ENCODE data around the gene SWAP70.
"Not testable (repeated sequence)": the region's sequence is repeated elsewhere in the genome, so short reads cannot be mapped to it uniquely, and the experiment has no call there.

Gene SWAP70

DNA sequence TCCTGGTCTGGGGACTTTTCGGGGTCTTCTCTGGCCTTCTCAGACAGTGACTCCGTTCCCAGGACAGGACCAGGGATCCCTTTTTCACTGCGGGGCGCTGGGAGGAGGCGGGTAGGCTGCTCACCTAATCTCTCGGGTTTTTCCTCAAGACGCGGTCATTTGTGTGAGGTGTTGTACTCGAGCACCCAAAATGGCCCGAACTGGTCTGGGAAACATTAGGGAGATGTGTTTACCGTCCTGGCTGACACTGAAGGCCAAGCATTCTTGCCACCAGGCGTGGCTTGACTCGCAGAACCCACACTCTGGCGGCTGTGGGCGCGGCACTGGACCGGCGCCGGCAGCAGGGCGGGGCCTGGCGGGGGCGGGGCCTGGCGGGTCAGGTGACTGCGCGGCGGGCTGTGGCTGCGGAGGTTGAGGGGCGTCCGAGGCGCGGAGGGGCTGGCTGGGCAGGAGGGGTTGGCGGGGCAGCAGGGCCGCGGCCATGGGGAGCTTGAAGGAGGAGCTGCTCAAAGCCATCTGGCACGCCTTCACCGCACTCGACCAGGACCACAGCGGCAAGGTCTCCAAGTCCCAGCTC lies at the start of gene SWAP70:
Gene SWAP70, plus strand, starts transcription at position 379 of the 577 bp plus-strand sequence. Its CDS starts 103 bp downstream, at position 482.
- peak; percentile 77 for DNase-seq

DNA sequence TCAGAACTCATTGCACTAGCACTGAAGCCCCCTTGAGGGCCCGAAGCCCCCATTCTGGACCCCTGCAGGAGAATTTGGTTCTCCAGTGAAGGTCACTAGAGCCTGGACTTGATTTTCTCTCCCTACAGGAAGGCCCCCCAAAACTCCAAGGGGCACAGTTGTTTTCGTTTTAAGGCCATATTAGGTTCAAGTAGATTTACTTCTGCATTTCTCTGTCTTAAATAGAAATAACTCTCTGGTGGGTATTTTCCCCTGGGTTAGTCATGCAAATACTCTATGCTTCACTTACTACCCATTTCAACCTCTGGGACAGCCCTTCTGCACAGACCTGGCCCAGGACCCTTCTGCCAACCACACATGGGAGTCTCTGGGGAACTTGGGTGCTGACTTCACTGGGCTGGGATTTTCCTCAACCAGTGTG lies 48.8 kb upstream of the SWAP70 start:
- DNase-seq: peak; percentile 7

DNA sequence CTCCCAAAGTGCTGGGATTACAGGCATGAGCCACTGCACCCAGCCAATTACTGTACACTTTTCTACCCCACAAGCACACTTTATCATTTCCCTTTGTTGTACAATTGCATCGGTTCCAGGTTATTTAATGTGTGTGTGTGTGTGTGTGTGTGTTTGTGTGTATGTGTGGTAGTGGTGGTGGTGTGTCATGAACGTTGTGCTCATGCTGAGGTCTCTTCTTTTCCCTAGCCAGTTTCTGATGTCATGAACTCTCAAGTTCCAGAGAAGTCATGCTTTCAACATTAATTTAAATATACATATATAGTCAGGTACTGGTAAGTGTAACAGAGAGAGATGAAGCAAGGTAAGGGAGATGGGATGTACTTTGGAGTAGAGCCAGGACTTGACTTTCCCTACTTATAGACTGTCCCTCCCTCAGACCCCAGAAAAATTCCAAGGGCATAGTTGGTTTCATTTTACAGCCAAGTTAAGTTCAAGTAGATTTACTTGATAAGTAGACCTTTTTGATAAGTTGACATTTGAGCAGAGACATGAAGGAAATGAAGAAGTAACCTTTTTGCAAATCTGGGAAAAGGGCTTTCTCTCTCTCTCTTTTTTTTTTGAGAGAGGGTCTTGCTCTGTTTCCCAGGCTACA lies 47.7 kb upstream of the SWAP70 start:
- DNase-seq: no peak

DNA sequence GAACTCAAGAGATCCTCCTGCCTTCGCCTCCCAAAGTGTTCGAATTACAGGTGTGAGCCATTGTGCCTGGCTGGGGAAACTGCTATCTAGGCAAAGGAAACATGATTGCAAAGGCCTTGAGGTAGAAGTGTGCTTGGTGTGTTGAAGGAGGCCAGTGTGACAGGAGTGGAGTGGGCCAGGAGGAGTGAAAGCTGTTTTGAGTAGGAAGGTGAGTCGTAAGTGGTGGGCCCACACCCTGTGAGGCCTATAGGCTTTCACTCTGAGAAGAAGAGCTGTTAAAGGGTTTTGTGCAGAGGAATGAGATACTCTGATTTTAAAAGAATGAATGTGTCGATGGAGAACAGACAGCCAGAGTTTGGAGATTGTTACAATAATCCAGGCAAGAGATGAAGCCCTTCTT lies 47.0 kb upstream of the SWAP70 start:
- no peak for DNase-seq

DNA sequence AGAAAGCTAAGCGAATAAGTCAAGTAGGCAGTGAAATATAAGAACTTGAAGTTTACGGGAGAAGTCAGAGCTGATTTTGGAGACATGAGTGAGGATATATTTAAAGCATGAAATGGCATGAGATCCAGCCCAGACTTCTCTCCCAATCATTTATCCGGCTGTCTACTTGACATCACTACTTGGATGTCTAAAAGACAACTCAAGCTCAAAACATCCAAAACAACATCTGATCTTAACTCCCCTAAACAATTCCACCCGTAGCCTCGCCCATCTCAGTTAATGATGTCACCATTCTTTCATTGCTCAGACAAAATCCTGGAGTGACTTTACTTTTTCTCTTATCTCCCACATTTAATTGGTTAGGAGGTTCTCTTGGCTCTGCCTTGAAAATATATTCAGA lies 45.9 kb upstream of the SWAP70 start:
- DNase-seq: no peak

DNA sequence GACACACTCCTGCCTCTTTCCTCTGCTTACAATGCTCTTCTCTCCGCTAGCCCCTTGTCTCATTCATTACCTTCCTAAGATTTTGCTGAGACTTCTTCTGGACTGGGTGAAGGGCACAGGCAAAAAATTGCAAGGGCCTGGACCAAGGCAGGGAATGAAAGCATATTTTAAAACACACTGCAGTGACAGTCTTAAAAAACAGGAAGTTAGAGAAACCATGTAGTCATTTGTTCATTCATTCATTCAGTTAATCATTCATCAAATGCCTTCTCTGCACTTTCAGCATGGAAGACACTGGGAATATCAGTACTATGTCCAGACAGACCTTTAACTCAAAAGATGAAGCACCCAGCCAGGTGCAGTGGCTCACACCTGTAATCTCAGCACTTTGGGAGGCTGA lies 44.9 kb upstream of the SWAP70 start:
- DNase-seq: no peak

DNA sequence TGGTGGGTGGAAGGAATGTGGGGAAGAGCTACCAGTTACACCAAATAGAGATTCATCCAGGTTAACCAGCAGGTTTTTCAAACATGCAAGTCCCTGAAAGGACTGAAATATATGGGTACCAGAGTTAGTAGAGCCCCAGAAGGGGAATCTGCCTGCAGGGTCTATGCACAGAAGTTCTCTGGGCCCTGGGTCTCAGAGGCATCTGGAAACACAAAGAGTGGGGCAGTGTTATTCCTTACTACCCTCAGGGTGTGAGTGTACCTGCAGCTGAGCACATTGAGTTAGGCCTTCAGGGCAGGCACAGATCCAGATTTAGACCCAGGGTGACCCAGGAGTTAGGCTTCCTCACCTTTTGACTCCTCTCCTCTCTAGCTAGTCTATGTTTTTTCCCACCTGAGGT lies 43.9 kb upstream of the SWAP70 start:
- DNase-seq: no peak

DNA sequence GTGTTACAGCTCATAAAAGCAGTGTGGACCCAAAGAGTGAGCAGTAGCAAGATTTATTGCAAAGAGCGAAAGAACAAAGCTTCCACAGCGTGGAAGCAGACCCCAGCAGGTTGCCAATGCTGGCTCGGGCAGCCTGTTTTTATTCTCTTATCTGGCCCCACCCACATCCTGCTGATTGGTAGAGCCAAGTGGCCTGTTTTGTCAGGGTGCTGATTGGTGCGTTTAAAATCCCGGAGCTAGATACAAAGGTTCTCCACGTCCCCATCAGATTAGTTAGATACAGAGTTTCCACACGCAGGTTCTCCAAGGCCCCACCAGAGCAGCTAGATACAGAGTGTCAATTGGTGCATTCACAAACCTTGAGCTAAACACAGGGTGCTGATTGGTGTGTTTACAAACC lies 41.5 kb upstream of the SWAP70 start:
- not testable (repeated sequence) for DNase-seq

DNA sequence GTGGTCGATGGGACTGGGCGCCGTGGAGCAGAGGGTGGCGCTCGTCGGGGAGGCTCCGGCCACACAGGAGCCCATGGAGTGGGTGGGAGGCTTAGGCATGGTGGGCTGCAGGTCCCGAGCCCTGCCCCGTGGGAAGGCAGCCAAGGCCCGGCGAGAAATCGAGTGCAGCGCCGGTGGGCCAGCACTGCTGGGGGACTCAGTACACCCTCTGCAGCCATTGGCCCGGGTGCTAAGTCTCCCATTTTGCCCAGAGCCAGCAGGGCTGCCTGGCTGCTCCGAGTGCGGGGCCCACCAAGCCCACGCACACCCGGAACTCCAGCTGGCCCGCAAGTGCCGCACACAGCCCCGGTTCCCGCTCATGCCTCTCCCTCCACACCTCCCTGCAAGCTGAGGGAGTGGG lies 40.8 kb upstream of the SWAP70 start:
- DNase-seq: not testable (repeated sequence)

DNA sequence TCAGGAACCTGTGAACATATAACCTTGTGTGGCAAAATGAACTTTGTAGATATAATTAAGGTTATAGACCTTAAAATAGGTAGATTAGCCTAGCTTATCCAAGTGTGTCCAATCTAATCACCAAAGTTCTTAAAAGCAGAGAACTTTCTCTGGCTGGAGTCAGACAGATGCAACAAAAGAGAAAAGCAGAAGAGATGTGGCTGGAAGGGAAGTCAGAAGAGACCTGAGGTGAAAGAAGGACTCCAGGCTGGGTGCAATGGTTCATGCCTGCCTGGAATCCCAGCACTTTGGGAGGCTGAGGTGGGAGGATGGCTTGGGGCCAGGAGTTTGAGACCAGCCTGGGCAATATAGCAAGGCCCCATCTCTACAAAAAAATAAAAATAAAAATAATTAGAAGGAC lies 39.4 kb upstream of the SWAP70 start:
- no peak for DNase-seq

DNA sequence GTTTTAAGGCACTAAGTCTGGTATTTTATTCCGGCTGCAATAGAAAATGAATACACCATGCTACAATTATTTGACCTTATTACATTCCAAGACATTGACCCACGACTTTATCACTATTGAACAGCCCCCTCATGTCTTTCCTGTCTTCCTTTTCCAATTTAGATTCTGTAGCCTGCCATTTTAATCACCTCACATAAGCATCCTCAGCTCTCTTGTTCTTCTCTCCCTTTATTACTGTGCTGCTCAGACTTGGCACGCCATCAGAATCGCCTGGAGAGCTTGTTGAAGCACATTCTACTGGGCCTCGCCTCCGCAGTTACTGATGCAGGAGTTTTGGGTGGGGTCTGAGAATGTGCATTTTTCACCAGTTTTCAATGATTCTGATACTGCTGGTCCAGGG lies 38.7 kb upstream of the SWAP70 start:
- no peak for DNase-seq

DNA sequence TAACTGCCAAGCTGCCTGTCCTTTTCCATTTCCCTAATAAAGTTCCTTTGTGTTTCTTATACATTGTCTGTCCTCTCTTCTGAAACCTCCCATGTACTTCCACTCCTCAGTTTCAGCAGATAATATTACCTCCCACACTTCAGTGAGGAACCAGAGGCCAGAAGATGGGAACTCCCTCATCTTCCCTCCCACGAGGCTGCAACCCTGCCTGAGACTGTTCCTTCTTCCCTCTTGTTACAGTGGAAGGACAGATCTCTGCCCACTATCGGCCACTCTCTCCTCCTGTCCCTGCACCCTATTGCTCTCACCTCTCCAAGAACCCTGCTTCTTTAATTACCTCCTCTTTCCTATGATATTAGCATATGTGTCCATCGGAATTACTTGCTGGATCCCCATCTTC lies 38.1 kb upstream of the SWAP70 start:
- DNase-seq: no peak

DNA sequence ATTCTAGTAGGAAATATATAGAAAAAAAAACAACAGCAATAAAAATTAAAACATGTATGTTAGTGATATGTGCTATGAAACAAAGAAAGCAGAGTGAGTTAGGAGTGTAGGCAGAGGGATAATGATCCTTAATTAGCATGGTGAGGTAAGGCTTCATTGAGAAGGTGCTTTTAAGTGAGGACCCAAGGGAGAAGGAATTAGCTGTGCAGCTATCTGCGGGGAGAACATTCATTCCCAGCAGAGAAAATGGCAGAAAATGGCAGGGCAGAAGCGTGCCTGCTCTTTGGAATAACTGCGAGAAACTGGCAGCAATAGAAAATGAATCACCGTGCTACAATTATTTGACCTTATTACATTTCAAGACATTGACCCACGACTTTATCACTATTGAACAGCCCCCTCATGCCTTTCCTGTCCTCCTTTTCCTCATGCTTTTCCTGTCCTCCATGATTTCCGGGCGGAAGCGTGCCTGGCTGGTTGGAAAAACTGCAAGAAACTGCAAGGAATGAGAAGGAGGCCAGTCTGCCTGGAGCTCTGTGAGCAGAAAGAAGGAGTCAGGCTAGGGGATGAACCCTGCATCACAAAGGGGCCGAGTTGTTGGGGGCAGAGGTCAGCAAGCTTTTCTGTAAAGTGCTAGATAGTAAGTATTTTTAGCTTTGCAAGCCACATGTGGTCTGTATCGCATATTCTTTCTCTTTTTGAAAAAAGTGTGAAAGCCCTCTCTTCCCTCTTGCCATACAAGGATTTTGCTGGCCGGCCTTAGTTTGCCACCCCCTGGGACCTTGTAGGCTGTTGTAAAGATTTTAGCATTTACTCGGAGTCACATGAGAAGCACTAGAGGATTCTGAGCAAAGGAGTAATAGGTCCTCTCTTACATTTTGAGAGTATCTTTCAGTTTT lies 37.1 kb upstream of the SWAP70 start:
- DNase-seq: no peak

DNA sequence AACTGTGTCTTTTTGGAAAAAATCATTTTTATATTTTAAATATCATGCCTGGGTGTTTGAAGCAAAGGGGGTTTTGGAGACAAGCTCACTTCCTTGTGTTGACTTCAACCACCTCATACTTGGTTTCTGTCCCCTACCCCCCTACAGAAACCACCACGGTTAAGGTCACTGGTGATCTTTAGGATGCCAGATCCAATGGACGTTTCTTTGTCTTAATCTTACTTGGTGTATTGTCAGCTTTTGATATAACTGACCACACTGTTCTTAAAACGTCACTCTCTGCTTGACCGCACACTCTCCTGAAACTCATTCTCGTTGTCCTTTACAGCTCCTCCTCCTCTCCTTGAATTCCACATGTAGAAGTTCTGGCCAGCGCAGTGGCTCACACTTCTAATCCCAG lies 34.8 kb upstream of the SWAP70 start:
- no peak for DNase-seq

DNA sequence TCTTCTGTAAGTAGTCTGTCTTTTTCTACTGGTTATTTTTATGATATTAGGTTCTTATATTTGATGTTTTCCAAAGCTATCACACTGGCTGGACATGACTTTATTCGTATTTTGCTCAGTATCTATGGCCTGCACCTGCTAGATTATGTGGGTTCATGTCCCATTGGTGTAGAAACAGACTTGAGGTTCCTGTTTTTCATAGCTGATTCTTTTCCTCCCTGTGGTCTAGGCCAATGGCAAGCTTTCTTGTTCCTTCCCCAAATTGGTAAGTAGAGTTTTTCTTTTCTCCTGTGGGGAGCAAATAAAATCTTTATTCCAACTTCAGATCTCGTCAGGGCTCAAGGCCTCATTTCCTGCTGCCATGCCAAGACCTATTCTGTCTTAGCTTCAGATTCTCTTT lies 30.2 kb upstream of the SWAP70 start:
- DNase-seq: no peak

DNA sequence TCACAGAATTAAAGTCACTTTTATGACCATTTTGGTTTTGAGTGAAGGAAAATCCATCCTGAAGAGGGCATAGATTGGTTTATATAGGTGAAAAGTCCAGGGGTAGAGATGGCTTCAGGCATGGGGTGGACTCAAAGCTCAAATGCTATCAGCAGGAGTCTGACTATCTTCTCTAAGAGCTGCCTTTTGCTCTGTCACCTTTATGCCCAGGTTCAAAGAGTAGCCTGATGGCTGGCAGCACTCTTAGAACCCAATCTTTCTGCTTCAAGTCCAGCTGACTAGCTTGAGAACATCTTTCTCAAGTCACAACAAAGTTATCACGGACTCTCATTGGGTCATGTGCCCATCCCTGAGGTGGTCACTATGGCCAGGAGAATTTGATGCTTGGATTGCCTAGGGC lies 27.2 kb upstream of the SWAP70 start:
- DNase-seq: no peak

DNA sequence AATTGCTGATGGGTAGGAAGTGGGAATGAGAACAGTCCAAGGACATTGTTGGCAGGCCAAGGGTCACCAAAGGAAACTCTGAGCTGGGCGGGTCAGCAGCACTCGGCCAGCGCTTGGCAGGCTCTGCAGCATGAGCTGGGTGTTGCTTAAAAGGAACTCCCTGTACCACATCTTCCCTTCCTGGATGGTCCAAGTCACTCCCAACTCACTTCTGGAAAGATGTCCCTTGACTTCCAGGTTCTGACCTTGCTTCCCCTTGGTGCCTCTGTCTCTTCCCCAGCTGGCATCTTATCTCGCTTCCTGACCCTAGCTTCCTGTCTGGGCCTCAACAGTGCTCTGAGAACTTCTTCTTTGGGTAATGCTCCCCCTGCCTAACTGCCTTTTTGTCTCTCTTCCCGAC lies 24.8 kb upstream of the SWAP70 start:
- DNase-seq: no peak

DNA sequence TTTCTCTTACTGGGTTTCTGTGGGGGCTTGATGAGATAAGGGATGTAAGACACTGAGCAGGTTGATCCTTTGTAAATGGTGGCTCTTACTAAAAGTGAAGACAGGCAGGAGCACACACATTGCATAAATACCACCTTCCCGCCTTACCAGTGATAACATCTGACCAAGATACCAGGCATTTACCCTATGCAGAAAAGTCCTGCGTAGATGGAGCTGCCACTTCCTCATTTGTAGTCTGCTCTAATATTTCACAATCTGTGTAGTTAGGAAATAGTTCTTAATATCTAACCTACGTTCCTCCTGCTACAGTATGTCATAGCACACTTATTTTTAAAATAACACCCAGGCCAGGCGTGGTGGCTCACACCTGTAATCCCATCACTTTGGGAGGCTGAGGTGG lies 23.9 kb upstream of the SWAP70 start:
- no peak for DNase-seq

DNA sequence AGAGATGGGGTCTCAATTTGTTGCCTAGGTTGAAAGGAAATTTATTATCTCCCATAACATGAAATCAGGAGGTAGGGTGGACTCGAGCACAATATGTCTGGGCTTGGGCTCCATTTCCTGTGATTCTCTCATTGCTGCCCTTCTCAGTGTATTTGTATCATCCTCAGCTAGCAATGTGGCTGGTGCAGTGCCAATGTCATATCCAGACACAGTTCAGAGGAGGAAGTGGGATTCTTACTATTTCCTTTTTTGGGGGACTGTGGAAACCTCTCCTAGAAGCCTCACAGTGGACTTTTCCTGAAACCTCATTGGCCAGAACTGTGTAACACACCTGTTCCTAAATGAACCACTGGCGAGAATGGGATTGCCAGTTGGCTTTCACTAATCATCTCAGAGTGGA lies 21.0 kb upstream of the SWAP70 start:
- no peak for DNase-seq

DNA sequence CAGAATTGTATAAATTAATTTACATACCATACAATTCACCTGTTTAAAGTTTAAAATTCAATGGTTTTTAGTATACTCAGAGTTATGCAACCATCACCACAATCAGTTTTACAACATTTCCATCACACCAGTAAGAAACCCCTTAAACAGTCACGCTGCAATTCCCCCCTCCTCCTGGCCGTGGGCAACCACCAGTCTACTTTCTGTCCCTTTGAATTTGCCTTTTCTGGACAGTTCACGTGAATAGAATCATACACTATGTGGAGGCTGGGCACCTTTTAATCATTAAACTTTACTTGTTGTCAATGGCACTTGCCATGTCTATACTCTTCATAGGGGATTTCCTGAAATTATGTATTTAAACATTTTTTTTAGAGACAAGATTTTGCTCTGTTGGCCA lies 20.1 kb upstream of the SWAP70 start:
- no peak for DNase-seq

DNA sequence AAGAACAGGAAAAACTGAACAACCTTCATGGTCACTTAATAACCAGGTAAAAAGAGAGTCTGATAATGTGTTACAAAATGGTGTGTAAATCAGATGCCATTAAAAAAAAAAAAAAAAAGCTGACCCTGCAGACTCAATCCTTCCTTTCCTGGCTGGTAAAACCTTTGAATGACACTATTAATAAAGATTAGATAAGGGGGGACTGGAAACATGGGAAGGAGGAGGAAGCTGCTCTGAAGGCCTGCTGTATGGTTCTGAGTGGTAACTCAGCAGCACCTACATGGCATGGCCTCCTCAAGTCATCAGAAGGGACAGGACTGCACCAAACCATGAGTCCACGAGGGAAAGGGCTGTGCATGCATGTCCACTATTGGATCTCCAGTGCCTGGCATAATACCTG lies 18.0 kb upstream of the SWAP70 start:
- no peak for DNase-seq

DNA sequence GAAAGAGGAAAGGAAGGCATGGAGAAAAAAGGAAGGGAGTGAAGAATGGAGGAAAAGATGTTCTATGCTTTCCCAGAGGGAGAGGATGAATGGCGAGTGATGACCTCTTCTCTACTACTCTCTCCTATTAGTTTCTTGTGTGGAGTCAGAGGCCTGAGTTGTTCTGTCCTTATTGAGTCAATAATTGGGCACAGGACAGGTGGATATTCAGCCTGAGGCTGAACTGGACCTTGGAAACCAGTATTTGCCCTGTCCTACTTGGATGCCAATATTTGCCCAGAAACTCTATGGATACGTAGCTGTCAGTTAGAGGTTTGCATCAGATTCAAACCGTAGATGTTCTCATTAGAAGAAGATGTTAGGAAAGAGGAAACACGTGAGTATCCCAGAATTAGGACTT lies 17.6 kb upstream of the SWAP70 start:
- DNase-seq: no peak

DNA sequence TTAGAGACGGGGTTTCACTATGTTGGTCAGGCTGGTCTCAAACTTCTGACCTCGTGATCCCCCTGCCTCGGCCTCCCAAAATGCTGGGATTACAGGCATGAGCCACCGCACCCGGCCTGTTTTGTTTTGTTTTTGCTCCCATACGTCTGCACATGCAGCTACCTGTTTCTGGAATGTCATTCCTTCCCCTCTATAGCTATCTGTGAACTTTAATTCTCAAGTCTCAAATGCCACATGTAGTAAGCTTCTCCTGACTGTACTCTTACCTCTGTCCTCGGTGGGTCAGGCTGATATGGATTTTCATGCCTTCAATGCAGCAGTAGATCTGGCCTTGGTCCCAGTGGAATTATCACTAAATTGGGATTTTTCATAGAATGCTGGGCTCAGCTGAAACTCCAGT lies 12.4 kb upstream of the SWAP70 start:
- no peak for DNase-seq

Measured in CD4-positive, alpha-beta T cell treated with Interleukin-17A for 1 hour (primary cell).